Omental fat pad (tissue), 4 donors: ENCODE results near the gene PMEPA1. TPM values are rescaled to one million over a fixed set of nuclear protein-coding genes. Genes with fewer than 3 reads are reported as not detected.

ENCODE experiments used
- ATAC-seq: fragments of 150-250 bp; one replicate; pipeline ENCODE4 v1.9.1; 2016; ENCODE audit warnings: mild to moderate bottlenecking, moderate library complexity; ENCODE audit not compliant: low FRiP score
- DNase-seq: peaks from one replicate; pipeline ENCODE4 v3.0.0-alpha.2; 2019; ENCODE audit warnings: low spot score
- CTCF ChIP-seq, 3 donors: fragments of 450-650 bp; IDR thresholded peaks; one replicate each; pipeline ENCODE4 v1.5.1; 2016 to 2017; ENCODE audit warnings: antibody characterized with exemption in 3 of 3, mild to moderate bottlenecking in 3 of 3, moderate library complexity in 2 of 3
- total RNA-seq, 4 donors: library from RNA; depleted of rRNA; stranded (reverse); fragments of >200 nt; gene quantifications; one replicate each; pipeline ENCODE4 v1.1.0, GENCODE V29; 2016

The PMEPA1 gene
- total RNA-seq, 4 donors from 2014 or later: 10.4 to 42.7 (median 18.9) TPM

- TF ChIP-seq CTCF (IDR thresholded peaks at IDR 0.05): no peak
- ATAC-seq: no peak
- peak; percentile 1 for DNase-seq
These were observed 95.0 kb downstream of the PMEPA1 start for GRCh38 chr20:57614490-57615444.

- ATAC-seq (no peak), DNase-seq (peak; percentile 9)
- no peak for TF ChIP-seq CTCF (IDR thresholded peaks at IDR 0.05)
These were observed 96.3 kb downstream of the PMEPA1 start for GRCh38 chr20:57613481-57613921.

GRCh38 chr20:57612916-57613315, 96.9 kb downstream of the PMEPA1 start:
- ATAC-seq (no peak), DNase-seq (no peak)
- no peak for TF ChIP-seq CTCF (IDR thresholded peaks at IDR 0.05)

GRCh38 chr20:57612436-57612835, 97.4 kb downstream of the PMEPA1 start:
- DNase-seq: peak; percentile 20
- no peak for ATAC-seq

GRCh38 chr20:57611586-57612311, 98.1 kb downstream of the PMEPA1 start:
- DNase-seq (peak; percentile 13), ATAC-seq (no peak)
- TF ChIP-seq CTCF (IDR thresholded peaks at IDR 0.05): no peak

More at GRCh38 chr20:57612436-57612835, 97.4 kb downstream of the PMEPA1 start:
- TF ChIP-seq CTCF (IDR thresholded peaks at IDR 0.05): no peak

GRCh38 chr20:57610261-57610952, 99.4 kb downstream of the PMEPA1 start:
- ATAC-seq (no peak), DNase-seq (no peak)
- no peak for TF ChIP-seq CTCF (IDR thresholded peaks at IDR 0.05)
